Pulmonary artery endothelial cell (primary cell): ENCODE data around the gene STEAP1B. TPM values are rescaled to one million over a fixed set of nuclear protein-coding genes. Genes with fewer than 3 reads are reported as not detected.
A peak's percentile ranks its signal among the peaks of the same experiment; 100 is the strongest.
"Not testable (repeated sequence)": the region's sequence is repeated elsewhere in the genome, so short reads cannot be mapped to it uniquely, and the experiment has no call there.

Experiments used
- DNase-seq: peaks from one replicate; pipeline ENCODE4 v3.0.0-alpha.2; 2011; ENCODE audit warnings: low read depth, low spot score
- total RNA-seq: library from RNA; depleted of rRNA; stranded (reverse); fragments of >200 nt; gene quantifications from 2 replicates; pipeline ENCODE4 v1.2.3, GENCODE V29; 2014

Gene STEAP1B
- total RNA-seq, 1 donor from 2014 or later, result 53.2 TPM

GRCh38 chr7:22457471-22457870, 42.5 kb downstream of the STEAP1B start:
- no peak for DNase-seq

DNA sequence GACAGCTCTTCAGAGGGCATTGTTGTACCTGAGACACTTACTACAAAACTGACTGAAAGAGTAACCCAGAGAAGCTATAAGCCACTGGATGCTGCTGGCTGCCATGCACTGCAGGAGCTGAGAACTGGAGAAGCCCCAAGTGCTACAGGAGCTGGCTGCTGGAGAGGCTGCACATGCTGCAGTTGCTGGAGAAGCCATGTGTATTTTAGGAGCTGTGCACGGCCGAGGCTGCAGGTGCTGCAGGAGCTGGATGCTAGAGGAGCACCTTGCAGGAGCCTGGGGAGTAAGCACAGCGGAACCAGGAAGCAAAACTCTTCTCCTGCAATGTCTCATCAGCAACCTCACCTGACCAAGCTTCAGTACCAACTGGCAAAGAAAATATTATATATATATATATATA, 45.5 kb downstream of the STEAP1B start:
- no peak for DNase-seq

DNA sequence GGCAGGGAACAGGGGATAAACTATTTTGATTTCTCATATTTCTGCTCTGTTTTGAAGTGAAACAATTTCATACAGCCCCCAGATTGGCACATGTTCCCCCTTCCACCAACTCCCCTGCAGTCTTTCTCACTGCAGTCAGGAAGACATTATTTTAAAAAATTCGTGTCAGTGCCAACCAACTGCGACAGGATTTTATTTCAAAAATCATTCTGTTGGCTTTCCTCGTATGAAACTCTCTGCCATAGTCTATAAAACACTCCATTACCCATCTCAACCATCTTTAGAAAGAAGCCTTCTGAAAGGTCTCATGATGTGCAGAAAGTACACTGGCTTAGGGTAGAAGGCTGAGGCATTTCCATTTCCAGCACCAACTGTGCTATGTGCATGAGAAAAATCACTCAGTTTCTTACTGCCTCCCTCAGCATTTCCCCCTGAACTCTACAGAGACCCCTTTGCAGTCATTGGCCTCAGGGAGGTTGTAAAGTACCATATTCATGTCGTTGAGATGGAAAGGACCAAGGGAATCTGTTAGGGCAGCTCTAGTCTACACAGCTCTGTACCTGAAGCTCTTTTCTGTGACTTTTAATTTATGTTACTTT, 46.9 kb downstream of the STEAP1B start:
- no peak for DNase-seq

GRCh38 chr7:22452142-22452959, 47.6 kb downstream of the STEAP1B start:
- DNase-seq, result no peak

GRCh38 chr7:22450013-22450412, 50.0 kb downstream of the STEAP1B start:
- not testable (repeated sequence) for DNase-seq

DNA sequence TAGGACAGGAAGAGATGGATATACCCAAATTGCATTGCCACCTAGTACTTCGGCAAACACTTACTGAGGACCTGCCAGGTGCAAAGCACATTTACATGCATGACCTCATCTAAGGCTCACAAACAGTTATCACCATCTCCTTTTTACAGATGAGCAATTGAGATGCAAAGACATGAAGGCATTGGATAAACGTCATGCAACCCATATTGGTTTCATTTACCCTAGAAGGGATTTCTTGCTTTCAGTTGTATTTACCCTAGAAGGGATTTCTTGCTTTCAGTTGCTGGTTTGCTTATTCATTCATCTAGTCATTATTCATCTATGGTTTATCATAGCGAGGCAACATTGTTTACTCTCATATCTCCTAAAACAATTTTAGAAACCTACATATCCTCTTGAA, 52.2 kb downstream of the STEAP1B start:
- DNase-seq, result no peak

DNA sequence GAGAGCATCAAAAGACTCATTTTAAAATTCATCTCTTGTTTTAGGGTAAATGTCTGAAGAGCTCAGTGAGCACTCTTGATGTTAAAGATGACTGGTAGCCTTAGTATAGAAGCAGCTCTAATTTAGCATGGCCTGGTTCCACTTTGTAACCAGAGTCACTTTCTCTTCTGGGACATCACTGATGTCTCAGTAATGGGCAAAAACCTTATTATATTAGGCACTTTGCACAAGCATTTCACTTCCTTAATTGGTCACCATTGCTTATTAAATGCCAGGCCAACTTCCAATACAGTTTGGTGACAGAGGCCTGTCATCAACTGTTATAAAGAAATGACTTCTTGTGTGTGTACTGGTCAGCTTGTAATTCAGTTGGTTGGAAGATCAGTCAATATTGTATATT, 53.0 kb downstream of the STEAP1B start:
- DNase-seq, result no peak

- DNase-seq, result no peak
Measured at GRCh38 chr7:22445853-22446252, 54.1 kb downstream of the STEAP1B start.

DNA sequence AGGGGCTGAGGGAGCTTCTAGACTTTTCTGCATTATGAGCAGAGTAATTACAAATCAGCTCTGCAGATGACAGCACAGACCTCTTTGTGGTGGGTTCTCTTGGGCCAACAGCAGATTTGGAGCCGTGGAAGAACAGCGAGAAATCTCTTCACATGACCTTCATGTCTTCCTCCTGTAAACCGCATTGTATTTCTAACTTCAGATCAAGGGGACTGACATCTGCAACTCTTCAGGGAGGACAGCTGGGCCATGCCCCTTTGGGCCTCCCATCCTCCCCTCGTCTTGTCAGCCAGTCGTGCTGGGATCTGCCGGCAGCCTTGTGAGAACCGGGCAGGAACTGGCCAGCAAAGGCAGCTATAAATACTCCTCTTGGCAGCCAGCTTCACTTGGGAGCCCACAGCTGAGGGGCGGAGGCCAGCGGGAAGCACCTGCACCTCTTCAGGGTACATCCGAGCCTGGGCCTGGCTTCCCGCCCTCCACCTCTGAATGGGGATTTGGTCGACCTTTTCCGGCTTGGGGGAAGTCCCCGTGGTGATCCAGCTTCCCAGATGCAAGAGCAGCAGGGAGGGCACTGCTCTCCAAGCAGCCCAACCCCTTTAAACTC, 54.7 kb downstream of the STEAP1B start:
- peak; percentile 98 for DNase-seq

DNA sequence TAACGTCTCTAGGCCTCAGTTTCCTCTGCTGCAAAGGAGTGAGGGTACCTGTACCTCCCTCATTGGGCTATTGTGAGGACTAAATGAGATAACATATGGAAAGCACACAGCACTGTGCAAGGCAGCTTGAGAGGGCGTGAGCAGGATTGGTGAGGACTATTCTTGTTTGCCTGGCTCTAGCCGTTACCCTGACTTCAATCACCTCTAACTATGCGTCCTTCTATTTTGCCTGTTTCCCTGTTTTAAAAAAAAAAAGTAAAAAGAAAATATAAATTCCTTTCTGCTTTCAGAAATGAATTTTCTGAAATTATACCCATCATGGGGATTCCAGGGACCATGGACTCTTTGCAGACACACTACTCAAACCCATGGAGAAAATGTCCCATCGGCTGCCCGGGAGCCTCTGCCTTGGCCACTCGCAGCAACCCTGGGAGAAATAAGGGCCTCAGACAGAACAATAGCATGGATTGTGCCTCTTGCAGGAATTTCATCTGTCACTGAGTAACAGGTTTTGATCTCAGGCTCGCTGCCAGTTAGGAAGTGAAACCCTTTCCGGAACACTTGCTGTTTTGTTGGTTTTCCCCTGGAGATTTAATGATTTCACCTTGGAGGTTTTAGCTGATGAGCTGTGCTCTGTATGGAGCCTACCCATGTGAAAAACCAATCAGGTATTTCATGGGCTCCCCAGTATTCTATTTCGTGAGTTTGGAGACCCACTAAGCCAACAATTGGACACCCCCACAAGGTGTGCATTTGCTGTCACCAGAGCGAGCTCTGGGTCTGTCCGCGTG, 55.6 kb downstream of the STEAP1B start:
- DNase-seq, result peak; percentile 95

DNA sequence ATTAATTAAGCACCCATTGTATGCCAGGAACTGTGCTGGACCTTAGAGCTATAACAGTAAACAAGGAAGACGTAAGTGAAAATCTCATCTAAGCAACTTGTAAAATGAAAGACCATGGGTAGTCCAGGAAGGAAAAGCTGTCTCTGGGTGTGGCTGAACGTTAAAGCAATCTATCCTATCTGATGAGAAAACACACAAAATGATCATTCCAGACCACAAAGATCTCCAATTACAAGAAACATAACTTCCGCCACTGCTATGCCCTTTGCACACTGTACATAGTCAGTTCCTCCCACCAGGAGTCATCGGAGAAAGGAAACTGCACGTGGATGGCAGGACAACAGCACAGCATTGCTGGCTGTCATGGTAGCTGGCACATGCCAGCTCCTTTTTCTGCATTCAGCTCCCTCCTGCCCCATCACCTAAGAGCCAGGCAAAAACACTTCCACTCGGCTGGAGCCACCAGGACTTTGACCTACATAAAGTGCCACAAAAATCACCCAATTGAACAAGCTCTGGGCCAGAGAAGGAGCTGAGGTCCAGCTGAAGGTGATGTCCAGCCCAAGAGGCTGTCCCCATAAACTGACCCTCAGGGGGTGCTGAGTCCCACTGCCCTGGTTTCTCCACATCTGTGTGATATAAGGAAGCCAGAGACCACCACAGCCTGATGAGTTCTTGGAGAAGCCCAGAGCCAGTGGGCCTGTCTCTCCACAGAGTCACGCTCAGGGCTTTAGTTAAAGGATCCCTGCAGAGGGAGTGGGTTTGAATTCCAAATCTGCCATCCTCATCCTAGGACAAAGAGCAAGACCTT, 56.4 kb downstream of the STEAP1B start:
- DNase-seq, result peak; percentile 77

DNA sequence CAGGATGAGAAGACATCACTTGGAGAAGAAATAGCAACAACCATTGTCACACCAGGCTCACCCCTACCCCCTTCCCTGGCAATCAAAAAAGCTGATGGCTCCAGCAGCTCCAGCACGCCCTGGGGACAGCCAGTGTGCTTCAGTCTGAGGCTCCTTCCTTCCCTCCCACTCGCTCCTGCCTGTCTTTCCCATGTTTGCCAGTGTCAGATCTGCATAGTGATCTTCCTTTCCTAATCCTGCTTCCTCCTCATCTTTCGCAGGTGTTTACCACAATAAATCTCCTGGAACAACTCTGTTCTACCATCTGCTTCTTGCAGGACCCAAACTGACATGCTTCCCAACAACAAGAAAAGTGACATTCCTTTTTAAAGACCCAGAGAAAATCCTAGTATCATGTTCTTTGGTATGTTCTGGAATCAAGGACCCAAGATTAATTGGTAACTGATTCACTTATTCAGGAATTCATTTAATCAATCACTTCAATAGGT, 57.1 kb downstream of the STEAP1B start:
- DNase-seq, result no peak

DNA sequence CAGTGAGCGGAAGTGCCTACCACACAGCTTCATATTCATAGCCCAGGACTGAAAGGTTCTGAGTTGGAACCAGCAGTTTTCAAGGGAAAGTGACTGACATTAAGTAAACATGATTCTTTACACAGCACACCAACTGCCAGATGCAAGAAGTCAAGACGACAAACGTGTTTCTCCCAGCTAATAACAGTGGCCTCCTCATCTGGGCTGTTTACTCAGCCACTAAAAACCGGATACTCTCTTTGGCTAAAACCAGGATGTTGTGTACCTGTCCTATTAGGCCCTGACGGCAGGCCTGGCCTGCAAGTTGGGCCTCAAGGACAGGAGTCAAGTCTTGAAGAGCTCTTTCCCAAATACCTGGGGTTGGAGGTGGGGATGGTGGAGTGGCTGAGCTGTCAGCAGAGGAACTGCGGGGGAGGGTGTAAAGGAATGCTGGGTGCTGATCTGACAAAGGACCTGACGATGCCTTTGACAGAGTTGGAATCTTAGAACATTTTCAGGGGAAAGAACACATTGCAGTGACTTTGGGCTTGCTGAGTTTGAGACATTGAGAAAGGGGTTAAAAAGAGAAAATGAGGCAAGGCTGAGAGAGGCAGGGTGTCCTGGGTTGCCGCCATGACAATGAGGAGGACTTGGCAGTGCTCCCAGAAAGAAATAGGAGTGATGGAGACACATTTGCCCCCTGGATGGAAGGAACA, 57.7 kb downstream of the STEAP1B start:
- DNase-seq, result no peak

GRCh38 chr7:22441157-22441556, 58.8 kb downstream of the STEAP1B start:
- DNase-seq, result no peak

- DNase-seq, result no peak
Measured at GRCh38 chr7:22438994-22439393, 61.0 kb downstream of the STEAP1B start.

- not testable (repeated sequence) for DNase-seq
Measured at GRCh38 chr7:22436552-22436951, 63.4 kb downstream of the STEAP1B start.

GRCh38 chr7:22435720-22436119, 64.3 kb downstream of the STEAP1B start:
- DNase-seq, result no peak

DNA sequence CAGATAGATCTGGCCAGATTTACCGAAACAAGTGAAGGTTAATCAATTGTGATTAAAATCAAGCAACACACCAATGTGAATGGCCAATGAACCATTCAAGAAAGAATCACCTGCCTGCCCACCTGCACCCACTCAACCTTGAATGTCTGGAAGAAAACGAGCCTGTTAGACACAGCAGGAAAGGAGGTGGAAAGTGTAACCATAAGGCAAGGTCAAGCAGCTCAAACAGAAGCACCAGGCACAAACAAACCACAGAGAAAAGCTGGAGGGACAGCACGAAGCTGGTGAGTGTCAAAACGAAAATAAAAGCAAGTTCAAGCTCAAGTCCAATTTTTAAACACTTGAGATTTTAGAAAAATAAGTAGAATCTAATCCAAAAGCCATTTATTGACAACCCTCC, 64.9 kb downstream of the STEAP1B start:
- DNase-seq, result no peak

DNA sequence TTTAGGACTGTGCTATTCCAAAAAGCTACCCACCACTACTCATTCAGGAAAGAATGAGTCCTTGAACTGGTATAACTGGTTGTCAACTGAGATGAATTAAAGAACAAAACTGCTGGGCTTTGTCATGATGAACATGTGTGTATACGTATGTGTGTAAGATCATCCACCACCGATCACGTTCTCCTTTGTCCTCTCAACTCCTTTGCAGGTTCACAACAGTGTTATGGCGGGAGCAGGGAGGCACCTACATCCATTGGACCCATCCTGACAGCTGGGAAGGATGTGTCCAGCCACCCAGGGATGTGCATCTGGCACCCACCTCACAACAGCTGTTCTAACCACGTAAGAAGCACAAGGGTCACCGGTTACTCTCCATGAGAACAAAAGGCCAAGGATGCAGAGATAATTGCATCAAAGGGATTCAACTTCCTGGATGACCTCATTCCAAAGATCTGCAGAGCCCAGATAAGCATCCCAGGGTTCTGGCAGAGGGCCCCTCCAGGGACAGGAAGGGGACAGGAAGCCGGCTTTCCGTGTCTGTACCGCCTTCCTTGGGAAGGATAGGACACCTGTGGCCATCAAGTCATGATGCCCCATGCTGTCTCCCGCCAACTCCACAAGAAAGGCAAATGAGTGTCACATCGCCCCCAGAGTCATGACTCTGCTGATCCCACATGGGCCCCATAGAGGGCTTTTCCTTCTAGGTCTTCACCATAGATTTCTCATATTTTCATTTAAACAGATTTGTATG, 66.1 kb downstream of the STEAP1B start:
- DNase-seq, result peak; percentile 67
